ENCODE results near the gene CLDN14.

The CLDN14 gene

DNA sequence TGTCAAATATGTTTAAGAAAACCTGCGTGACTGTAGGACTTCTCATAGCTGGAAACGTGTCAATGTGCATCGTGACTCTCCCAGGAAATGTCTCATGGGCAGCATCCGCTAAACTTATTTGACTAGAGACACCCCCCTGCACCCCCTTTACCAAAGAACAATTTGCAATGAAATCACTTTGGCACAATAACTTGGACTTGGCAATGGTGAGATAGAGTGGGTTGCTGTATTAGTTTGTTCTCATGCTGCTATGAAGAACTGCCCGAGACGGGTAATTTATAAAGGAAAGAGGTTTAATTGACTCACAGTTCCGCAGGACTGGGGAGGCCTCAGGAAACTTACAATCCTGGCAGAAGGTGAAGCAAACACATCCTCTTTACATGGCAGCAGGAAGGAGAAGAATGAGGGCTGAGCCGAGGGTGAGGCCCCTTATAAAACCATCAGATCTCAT is 13.8 kb downstream of the CLDN14 start:
- DNase-seq = no peak

DNA sequence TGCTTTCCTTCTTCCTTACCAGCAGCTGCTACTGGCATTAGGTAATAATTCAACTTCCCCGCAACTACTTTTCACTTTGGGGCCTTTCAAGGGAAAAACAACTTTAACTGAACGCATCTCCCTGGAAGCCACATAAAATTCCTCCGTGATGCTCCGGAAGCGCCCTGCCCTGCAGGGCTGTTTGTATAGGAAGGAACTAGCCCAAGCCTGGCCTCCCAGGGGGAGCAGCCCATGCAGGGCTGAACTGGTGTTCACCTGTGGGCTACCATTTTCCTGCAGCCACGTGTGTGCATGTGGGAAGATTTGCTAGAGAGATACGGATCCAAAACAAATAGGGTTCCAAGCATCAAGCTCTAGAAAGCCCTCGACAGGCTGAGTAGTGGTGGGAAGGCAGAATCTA is 14.4 kb downstream of the CLDN14 start:
- no peak for DNase-seq

- DNase-seq = no peak
Observed at GRCh38 chr21:36464590-36464989, 15.3 kb downstream of the CLDN14 start.

DNA sequence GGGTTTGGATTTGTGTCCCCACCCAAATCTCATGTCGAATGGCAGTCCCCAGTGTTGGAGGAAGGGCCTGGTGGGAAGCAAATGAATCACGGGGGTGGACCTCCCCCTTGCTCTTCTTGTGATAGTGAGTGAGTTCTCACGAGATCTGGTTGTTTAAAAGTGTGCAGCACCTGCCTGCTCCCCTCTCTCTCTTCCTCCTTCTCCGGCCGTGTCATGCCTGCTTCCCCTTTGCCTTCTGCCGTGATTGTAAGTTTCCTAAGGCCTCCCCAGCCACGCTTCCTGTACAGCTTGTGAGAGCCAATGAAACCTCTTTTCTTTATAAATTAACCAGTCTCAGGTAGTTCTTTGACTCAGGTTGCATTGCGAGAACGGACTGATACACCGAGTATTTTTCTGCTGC is 15.9 kb downstream of the CLDN14 start:
- no peak for DNase-seq

GRCh38 chr21:36463204-36463603 is 16.7 kb downstream of the CLDN14 start:
- DNase-seq = no peak

GRCh38 chr21:36461918-36462486 is 17.9 kb downstream of the CLDN14 start:
- DNase-seq = no peak

DNA sequence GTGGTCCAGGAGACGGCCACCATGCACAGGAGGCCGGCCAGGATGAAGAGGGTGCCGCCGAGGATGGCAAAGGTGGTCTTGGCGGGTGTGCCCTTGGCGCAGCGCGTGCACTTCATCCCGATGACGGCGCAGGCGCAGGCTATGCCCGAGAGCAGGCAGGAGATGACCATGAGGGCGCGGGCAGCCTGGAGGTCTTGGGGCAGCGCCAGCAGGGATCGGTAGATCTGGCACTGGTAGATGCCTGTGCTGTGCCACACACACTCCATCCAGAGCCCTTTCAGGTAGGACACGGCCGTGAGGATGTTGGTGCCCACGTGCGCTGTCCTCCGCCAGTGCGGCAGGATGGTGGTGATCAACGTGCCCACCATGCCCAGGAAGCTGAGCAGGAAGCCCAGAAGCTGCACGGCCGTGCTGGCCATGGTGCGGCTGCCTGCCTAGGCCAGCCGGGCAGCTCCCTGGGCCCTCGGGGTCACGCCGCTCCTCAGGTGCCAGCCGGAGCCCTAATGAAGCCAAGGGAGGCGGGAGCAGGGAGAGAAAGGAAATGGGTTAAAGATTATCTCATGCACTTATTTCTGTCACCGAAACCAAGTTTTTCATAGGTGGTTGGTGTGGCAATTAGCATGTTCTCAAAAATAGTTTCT is 18.5 kb downstream of the CLDN14 start:
- no peak for DNase-seq

DNA sequence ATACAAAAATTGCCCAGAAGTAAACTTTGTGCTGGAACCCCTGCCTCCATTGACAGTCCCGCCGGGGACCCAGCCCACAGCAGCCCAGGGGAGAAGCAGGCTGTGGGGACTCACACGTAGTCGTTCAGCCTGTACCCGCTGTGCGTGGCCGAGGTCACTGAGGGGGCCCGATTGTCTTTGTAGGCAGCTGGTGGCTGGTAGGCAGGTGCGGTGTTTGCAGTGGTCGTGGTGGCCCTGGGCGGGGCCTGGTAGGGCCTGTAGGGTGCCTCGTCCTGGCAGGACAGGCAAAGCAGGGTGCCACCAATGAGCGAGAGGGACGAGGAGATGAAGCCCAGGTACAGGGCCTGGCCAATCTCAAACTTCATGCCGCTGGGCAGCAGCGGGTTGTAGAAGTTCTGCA is 19.1 kb downstream of the CLDN14 start:
- DNase-seq = no peak

DNA sequence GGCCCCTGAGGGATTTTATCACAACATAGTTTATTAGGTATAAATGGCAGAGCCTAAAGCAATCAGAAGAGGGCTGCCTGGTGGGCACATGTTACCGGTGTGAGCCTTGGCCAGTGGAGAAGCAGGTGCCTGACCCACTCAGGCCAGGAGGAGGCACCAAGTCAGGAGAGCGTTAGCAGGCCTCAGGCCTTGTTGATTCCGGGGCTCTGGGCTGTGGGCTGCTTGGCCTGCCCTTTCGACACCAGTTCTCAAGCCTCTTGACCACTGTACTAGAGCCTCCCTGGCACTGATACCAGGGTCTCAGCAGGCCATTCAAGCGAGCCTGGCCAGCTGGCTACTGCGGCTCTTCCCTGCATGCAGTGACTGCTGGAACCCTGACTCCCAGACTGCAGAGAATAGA is 20.8 kb downstream of the CLDN14 start:
- no peak for DNase-seq

- no peak for DNase-seq
Observed at GRCh38 chr21:36456729-36457414, 23.1 kb downstream of the CLDN14 start.

GRCh38 chr21:36454706-36455105 is 25.2 kb downstream of the CLDN14 start:
- no peak for DNase-seq

DNA sequence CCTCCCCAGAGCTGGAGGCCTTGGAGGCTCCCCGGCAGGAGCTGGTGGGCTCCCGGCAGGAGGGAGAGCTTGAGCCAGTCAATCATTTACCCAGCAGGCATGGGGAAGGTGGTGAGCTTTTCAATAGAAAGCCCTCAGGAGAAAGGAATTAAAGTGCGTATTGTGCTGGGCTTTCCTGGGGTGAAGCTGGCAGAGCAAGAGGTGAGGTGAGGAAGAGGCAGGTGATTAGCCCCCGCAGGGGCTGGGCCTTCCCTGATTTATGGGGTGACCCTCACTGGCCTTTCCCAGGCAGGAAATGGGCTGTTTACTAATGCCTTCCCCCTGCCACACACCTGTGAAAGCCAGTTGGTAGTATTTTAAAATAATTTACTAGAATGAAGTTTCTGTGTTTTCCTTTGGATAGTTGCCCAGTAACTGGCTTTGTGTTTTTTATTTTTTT is 25.8 kb downstream of the CLDN14 start:
- DNase-seq = no peak

GRCh38 chr21:36452281-36452825 is 27.6 kb downstream of the CLDN14 start:
- no peak for DNase-seq

DNA sequence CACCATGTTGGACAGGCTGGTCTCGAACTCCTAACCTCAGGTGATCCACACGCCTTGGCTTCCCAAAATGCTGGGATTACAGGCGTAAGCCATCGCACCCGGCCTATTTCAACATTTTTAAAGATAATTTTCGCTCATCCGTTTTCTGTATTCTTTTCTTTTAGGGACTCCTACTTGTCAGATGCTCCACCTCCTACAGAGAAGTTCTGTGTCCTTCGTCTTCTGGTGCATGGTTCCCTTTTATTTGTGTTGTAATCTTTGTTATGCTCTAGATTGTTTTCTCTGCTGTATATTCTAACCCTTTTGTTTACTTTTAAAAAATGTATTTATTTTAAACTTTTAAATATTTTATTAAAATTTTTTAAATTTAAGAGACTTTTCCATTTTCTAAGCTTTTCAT is 28.4 kb downstream of the CLDN14 start:
- no peak for DNase-seq

- DNase-seq = peak; percentile 25
Observed at GRCh38 chr21:36450511-36450910, 29.4 kb downstream of the CLDN14 start.

DNA sequence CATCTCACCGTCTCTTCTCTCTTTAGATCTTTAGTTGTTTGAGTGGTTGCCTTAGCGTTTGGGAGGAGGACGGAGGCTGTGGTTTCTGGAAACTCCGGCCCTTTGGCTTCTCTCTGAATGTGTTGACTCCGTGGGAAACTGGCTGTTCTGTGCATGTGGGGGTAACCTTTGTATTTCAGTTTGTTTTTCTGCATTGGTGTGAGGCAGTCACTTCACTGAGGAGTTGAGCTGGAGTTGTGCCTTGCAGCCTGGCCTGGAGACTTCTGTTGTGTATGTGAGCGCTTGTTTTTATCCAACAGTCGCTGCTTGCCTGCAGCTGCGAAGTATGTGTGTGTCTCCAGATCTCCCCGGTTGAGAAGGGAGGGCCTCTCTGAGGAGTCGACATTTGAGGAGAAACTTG is 33.6 kb downstream of the CLDN14 start:
- no peak for DNase-seq

GRCh38 chr21:36441715-36442114 is 38.2 kb downstream of the CLDN14 start:
- DNase-seq = no peak

- peak; percentile 83 for DNase-seq
Observed at GRCh38 chr21:36437745-36438128, 42.2 kb downstream of the CLDN14 start.

- DNase-seq = no peak
Observed at GRCh38 chr21:36436829-36437744, 42.8 kb downstream of the CLDN14 start.

DNA sequence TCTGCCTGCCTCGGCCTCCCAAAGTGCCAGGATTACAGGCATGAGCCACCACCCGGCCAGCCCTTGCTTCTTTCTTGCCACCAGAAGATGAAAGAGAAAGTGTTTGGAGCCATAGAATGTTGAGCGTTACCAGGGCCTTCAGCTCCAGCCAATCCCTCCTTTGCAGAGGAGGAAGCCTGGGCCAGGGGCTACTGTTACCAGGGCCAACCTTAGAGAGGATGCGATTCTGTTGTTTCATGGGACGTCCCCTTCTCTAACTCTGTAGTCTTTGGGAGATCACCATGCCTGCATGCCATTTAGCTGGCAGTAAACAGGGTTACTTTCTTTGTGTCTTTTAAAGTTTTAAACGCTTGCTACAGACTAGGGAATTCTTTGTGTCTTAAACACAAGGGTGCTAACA is 45.8 kb downstream of the CLDN14 start:
- no peak for DNase-seq

DNA sequence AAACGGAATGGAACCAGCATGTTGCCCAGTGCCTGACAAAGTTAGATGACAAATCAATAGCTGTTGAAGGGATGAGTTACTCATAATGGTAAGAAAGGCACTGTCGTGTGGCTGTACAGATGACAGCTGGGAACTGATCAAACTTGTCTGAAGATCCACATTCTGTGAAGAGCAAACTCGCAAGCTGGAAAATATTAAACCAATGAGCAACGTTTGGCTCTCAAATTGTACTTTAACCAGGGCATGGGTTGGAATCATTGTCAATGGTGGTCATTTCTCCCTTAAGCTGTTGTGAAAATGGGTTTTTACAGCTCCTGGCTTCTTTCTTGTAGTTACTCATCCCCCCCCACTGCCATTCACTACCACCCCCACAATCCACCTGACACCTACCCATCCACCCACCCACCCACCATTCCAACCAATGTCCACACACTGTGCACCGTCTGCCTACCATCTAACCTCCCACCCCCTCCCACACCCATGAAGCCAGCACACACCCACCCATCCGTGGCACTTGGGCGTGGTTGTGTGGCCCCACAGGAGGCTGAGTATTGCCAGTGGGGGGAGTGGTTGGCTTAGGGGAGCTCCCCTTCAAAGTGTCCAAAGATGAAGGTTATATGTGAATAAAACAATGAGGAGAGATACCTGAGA is 46.7 kb downstream of the CLDN14 start:
- no peak for DNase-seq

DNA sequence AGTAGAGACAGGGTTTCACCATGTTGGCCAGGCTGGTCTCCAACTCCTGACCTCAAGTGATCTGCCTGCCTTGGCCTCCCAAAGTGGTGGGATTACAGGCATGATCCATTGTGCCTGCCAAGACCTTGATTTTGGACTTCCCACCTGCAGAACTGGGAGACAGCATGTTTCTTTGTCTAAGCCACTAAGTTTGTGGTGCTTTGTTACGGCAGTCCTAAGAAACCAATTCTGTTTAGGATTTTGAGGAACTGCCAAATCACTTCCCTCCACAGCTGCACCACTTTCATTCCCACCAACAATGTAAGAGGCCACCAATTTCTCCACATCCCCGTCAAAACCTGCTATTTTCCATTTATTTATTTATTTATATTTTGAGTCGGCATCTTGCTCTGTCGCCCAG is 48.7 kb downstream of the CLDN14 start:
- no peak for DNase-seq

DNA sequence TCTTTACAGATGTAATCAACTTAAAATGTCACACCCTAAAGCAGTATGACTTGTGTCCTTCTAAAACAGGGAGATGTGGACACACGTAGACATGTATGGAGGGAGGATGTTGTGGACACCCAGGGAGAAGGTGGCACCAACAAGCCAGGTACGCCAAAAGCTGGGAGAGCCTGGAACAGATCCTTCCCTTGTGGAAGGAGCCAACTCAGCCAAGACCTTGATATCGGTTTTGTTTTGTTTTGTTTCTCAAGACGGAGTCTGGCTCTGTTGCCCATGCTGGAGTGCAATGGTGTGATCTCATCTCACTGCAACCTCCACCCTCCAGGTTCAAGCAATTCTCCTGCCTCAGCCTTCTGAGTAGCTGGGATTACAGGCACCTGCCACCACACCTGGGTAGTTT is 49.1 kb downstream of the CLDN14 start:
- no peak for DNase-seq

All from EL (cell line).